HCT116 (cell line): ENCODE data around the gene SEPTIN3. TPM values are rescaled to one million over a fixed set of nuclear protein-coding genes. Genes with fewer than 3 reads are reported as not detected.
A peak's percentile ranks its signal among the peaks of the same experiment; 100 is the strongest.

Source experiments
- ATAC-seq: fragments of 200-7000 bp; cut with Tn5 transposase; 2 replicates; pipeline ENCODE4 v1.9.1; 2020; ENCODE audit warnings: mild to moderate bottlenecking, moderate library complexity
- BruUV-seq: library from RNA; stranded (reverse); fragments of 400-500 nt; replicated peaks from 2 replicates; lab custom pipeline; 2021; lab: Mats Ljungman, UMichigan
- CTCF ChIA-PET: fragments of 300-600 bp; sonication (Branson Sonifier 250); formaldehyde crosslinking; loops from one replicate; lab custom pipeline; 2021; ENCODE audit warnings: antibody characterized with exemption; lab: Charles Lee
- POLR2A ChIA-PET: fragments of 300-600, 350-600 bp; sonication (Branson Sonifier 250); formaldehyde crosslinking; loops from one replicate; lab custom pipeline; 2021; ENCODE audit warnings: antibody characterized with exemption; lab: Charles Lee
- RAD21 ChIA-PET, 2 experiments: fragments of 300-600 bp; sonication (Branson Sonifier 250); formaldehyde crosslinking; loops; one replicate each; lab custom pipeline; 2023; ENCODE audit warnings: low total read pairs in 2 of 2; ENCODE audit not compliant: uncharacterized antibody in 2 of 2, unreplicated experiment in 2 of 2, low non-redundant PET in 1 of 2; lab: Charles Lee
- DNase-seq: peaks from one replicate; pipeline ENCODE4 v3.0.0-alpha.2; 2010; ENCODE audit warnings: low read depth, low spot score
- H2AFZ ChIP-seq: fragments of 200-600 bp; shearing (Covaris generic), sonication (generic); 2 replicates; pipeline ENCODE4 v1.6.1; 2017; ENCODE audit warnings: low read depth, mixed run types, mixed read lengths, antibody characterized with exemption, low read length; ENCODE audit not compliant: poor library complexity, severe bottlenecking
- H3K27ac ChIP-seq: 2 replicates; pipeline ENCODE4 v1.5.1; 2012; ENCODE audit warnings: low read depth, low read length
- H3K27me3 ChIP-seq: fragments of 200-600 bp; sonication (generic); 2 replicates; pipeline ENCODE4 v1.6.1; 2016; ENCODE audit warnings: mixed run types, low read length, mixed read lengths; ENCODE audit not compliant: insufficient read depth
- H3K36me3 ChIP-seq, 2 experiments: fragments of 200-500 bp in 1 of 2; fragments of 200-600 bp in 1 of 2; sonication (Bioruptor generic) in 1 of 2; sonication (generic) in 1 of 2; 2 replicates each; pipeline versions ENCODE4 v1.5.1 to v1.6.1; 2014 to 2016; ENCODE audit warnings: low read length in 2 of 2, inconsistent platforms in 1 of 2, mixed read lengths in 1 of 2, mixed run types in 1 of 2; ENCODE audit not compliant: insufficient read depth in 2 of 2, control insufficient read depth in 1 of 2
- H3K4me1 ChIP-seq, 2 experiments: fragments of 200-600 bp in 1 of 2; sonication (generic) in 1 of 2; 2 replicates each; pipeline versions ENCODE4 v1.5.1 to v1.6.1; 2012 to 2017; ENCODE audit warnings: low read length in 2 of 2, inconsistent platforms in 1 of 2, mild to moderate bottlenecking in 1 of 2, mixed read lengths in 1 of 2, mixed run types in 1 of 2, moderate library complexity in 1 of 2; ENCODE audit not compliant: insufficient read depth in 2 of 2, control insufficient read depth in 1 of 2
- H3K4me2 ChIP-seq: fragments of 200-600 bp; sonication (generic); 2 replicates; pipeline ENCODE4 v1.6.1; 2017; ENCODE audit warnings: mixed run types, low read length, mixed read lengths
- H3K4me3 ChIP-seq, 2 experiments: fragments of 200-600 bp in 1 of 2; sonication (generic) in 1 of 2; replicated peaks in 1 of 2; 2 replicates each; pipeline ENCODE4 v1.5.1; 2011 to 2016; ENCODE audit warnings: low read length in 2 of 2, control low read depth in 1 of 2, low read depth in 1 of 2, mild to moderate bottlenecking in 1 of 2, mixed read lengths in 1 of 2, mixed run types in 1 of 2
- H3K79me2 ChIP-seq: fragments of 200-600 bp; sonication (generic); 2 replicates; pipeline ENCODE4 v1.6.1; 2017; ENCODE audit warnings: mild to moderate bottlenecking, mixed run types, low read length, moderate library complexity, mixed read lengths; ENCODE audit not compliant: insufficient read depth
- H3K9ac ChIP-seq: fragments of 200-600 bp; sonication (generic); 2 replicates; pipeline ENCODE4 v1.6.1; 2016; ENCODE audit warnings: low read length, mixed read lengths
- H3K9me2 ChIP-seq: fragments of 200-600 bp; sonication (generic), shearing (Covaris generic); 2 replicates; pipeline ENCODE4 v1.6.1; 2017; ENCODE audit warnings: mixed run types, mild to moderate bottlenecking, moderate library complexity; ENCODE audit not compliant: insufficient read depth
- H3K9me3 ChIP-seq, 2 experiments: fragments of 200-500 bp in 1 of 2; fragments of 200-600 bp in 1 of 2; sonication (Bioruptor generic) in 1 of 2; sonication (generic) in 1 of 2; 2 replicates each; pipeline ENCODE4 v1.6.1; 2014 to 2017; ENCODE audit warnings: low read length in 2 of 2, mixed read lengths in 2 of 2, inconsistent platforms in 1 of 2, low read depth in 1 of 2, mild to moderate bottlenecking in 1 of 2, mixed run types in 1 of 2, moderate library complexity in 1 of 2; ENCODE audit not compliant: control insufficient read depth in 1 of 2, insufficient read depth in 1 of 2
- H4K20me1 ChIP-seq: fragments of 200-600 bp; sonication (generic), shearing (Covaris generic); 2 replicates; pipeline ENCODE4 v1.6.1; 2017; ENCODE audit warnings: mixed run types, mild to moderate bottlenecking, moderate library complexity; ENCODE audit not compliant: insufficient read depth
- CBX3 ChIP-seq: IDR thresholded peaks from 2 replicates; pipeline ENCODE4 v1.6.1; 2012; ENCODE audit warnings: low read depth
- CEBPB ChIP-seq: IDR thresholded peaks from 2 replicates; pipeline ENCODE4 v1.6.1; 2012; ENCODE audit warnings: low read depth
- EGR1 ChIP-seq: IDR thresholded peaks from 2 replicates; pipeline ENCODE4 v1.6.1; 2012; ENCODE audit warnings: low read depth
- EZH2 ChIP-seq: fragments of 200-600 bp; sonication (generic); IDR thresholded peaks from 2 replicates; pipeline ENCODE4 v1.6.1; 2017; ENCODE audit warnings: antibody characterized with exemption, mixed run types
- EZH2phosphoT487 ChIP-seq: fragments of 200-600 bp; IDR thresholded peaks from 2 replicates; pipeline ENCODE4 v1.6.1; 2018; ENCODE audit warnings: antibody characterized with exemption, borderline replicate concordance
- POLR2A ChIP-seq: IDR thresholded peaks from 2 replicates; pipeline ENCODE4 v1.7.0; 2011; ENCODE audit warnings: borderline replicate concordance; ENCODE audit not compliant: insufficient read depth, insufficient read length; ENCODE audit errors: extremely low read depth
- POLR2AphosphoS5 ChIP-seq: IDR thresholded peaks from 2 replicates; pipeline ENCODE4 v1.6.1; 2011; ENCODE audit warnings: mild to moderate bottlenecking, low read depth, low read length, moderate library complexity
- RAD21 ChIP-seq: IDR thresholded peaks from 2 replicates; pipeline ENCODE4 v1.6.1; 2012; ENCODE audit warnings: low read depth, mild to moderate bottlenecking
- SP1 ChIP-seq: IDR thresholded peaks from 2 replicates; pipeline ENCODE4 v1.6.1; 2012; ENCODE audit warnings: low read depth
- SRF ChIP-seq: IDR thresholded peaks from 2 replicates; pipeline ENCODE4 v1.6.1; 2012; ENCODE audit warnings: low read depth
- YY1 ChIP-seq: IDR thresholded peaks from 2 replicates; pipeline ENCODE4 v1.6.1; 2011; ENCODE audit warnings: low read length, low read depth, moderate library complexity, mild to moderate bottlenecking; ENCODE audit not compliant: insufficient replicate concordance; ENCODE audit errors: extremely low read depth
- ZNF274 ChIP-seq: fragments of 200-500 bp; sonication (Bioruptor generic); IDR thresholded peaks from 2 replicates; pipeline ENCODE4 v1.6.1; 2014; ENCODE audit warnings: mild to moderate bottlenecking, low read depth, low read length, inconsistent platforms
- intact Hi-C: fragments of 100-400 bp; cut with micrococcal nuclease; formaldehyde crosslinking; loops from 2 replicates; pipeline ENCODE4 v1.10.0; 2022
- total RNA-seq: library from RNA; stranded (reverse); gene quantifications from one replicate; pipeline ENCODE4 v1.2.1, GENCODE V29; 2021; ENCODE audit not compliant: unreplicated experiment
- TF ChIP-seq, protein P1 (sequence below): IDR thresholded peaks from 2 replicates; pipeline ENCODE4 v1.6.1; 2011; ENCODE audit warnings: mild to moderate bottlenecking, low read length, moderate library complexity; ENCODE audit not compliant: insufficient replicate concordance; ENCODE audit errors: extremely low read depth
- TF ChIP-seq, protein P2 (sequence below): IDR thresholded peaks from 2 replicates; pipeline ENCODE4 v1.6.1; 2012
- TF ChIP-seq, protein P3 (sequence below), 3 experiments: fragments of 200-600 bp in 1 of 3; sonication (generic) in 1 of 3; IDR thresholded peaks in 2 of 3; conservative IDR thresholded peaks in 1 of 3; 2 replicates each; pipeline ENCODE4 v1.5.1; 2012 to 2017; ENCODE audit warnings: low read depth in 2 of 3, low read length in 2 of 3, antibody characterized with exemption in 1 of 3, borderline replicate concordance in 1 of 3, control low read depth in 1 of 3, mild to moderate bottlenecking in 1 of 3, mixed read lengths in 1 of 3, mixed run types in 1 of 3, moderate library complexity in 1 of 3; ENCODE audit not compliant: insufficient read depth in 1 of 3

SEPTIN3 gene
- total RNA-seq, 1 experiment from 2014 or later = 9.3 TPM

DNA sequence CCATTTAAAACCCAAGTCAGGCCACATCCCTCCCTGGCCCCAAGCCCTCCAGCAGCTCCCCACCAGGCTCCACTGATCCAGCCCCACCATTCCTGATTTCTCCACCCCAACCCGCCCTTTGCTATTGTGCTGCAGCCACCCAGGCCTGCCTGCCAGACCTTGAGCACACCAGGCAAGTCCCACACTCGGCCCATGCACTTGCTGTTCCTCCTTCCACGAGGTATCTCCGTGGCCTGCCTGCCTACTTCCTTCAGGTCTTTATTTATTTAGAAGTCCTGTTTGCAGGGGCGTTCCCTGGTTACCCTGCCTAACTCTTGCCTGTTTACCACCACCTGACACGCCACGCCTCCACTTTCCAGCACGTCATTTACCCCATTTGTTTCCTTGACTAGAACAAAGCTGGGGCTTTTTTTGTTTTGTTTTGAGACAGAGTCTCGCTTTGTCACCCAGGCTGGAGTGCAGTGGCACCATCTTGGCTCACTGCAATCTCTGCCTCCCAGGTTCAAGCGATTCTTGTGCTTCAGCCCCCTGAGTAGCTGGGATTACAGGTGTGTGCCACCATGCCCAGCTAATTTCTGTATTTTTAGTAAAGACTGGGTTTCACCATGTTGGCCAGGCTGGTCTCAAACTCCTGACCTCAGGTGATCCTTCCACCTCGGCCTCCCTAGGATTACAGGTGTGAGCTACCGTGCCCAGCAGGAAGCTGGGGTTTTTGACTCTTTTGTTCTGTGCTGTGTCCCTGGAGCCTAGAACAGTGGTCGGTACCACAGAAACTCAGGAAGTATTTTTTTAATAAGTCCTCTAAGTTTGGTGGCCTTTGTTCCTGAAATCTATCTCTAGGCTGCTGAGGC lies 29.0 kb upstream of the SEPTIN3 start:
- Histone ChIP-seq H3K36me3 (peaks cover 28 to 67% of the 10 kb centered on the region in 2 experiments), H4K20me1 (peaks cover 9% of the 10 kb centered on the region; the same call in 1 of the 2 replicates), H3K27ac (peak overlapping the region; percentile 42; the same call in 1 of the 2 replicates), H3K79me2 (peaks cover 62% of the 10 kb centered on the region), H3K4me2 (no peak overlapping the region), H3K27me3 (no peaks in the 10 kb centered on the region), H3K9me2 (no peaks in the 10 kb centered on the region), H2AFZ (no peak overlapping the region), H3K4me1 (peaks cover 3 to 13% of the 10 kb centered on the region in 2 experiments; a peak in 3 of 4 replicates), H3K4me3 (no peak overlapping the region), H3K9me3 (no peaks in the 10 kb centered on the region), H3K9ac (no peak overlapping the region)
- TF ChIP-seq EZH2 = no peak
- TF ChIP-seq EGR1 = no peak
- no peak for TF ChIP-seq POLR2A
- no peak for TF ChIP-seq EZH2phosphoT487
- TF ChIP-seq SP1 = no peak
- TF ChIP-seq YY1 = no peak
- no peak for TF ChIP-seq ZNF274
- TF ChIP-seq CEBPB = no peak
- no peak for TF ChIP-seq RAD21
- TF ChIP-seq, protein P1, sequence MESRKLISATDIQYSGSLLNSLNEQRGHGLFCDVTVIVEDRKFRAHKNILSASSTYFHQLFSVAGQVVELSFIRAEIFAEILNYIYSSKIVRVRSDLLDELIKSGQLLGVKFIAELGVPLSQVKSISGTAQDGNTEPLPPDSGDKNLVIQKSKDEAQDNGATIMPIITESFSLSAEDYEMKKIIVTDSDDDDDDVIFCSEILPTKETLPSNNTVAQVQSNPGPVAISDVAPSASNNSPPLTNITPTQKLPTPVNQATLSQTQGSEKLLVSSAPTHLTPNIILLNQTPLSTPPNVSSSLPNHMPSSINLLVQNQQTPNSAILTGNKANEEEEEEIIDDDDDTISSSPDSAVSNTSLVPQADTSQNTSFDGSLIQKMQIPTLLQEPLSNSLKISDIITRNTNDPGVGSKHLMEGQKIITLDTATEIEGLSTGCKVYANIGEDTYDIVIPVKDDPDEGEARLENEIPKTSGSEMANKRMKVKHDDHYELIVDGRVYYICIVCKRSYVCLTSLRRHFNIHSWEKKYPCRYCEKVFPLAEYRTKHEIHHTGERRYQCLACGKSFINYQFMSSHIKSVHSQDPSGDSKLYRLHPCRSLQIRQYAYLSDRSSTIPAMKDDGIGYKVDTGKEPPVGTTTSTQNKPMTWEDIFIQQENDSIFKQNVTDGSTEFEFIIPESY = no peak
- TF ChIP-seq, protein P2, sequence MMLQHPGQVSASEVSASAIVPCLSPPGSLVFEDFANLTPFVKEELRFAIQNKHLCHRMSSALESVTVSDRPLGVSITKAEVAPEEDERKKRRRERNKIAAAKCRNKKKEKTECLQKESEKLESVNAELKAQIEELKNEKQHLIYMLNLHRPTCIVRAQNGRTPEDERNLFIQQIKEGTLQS = no peak
- TF ChIP-seq, protein P3, sequence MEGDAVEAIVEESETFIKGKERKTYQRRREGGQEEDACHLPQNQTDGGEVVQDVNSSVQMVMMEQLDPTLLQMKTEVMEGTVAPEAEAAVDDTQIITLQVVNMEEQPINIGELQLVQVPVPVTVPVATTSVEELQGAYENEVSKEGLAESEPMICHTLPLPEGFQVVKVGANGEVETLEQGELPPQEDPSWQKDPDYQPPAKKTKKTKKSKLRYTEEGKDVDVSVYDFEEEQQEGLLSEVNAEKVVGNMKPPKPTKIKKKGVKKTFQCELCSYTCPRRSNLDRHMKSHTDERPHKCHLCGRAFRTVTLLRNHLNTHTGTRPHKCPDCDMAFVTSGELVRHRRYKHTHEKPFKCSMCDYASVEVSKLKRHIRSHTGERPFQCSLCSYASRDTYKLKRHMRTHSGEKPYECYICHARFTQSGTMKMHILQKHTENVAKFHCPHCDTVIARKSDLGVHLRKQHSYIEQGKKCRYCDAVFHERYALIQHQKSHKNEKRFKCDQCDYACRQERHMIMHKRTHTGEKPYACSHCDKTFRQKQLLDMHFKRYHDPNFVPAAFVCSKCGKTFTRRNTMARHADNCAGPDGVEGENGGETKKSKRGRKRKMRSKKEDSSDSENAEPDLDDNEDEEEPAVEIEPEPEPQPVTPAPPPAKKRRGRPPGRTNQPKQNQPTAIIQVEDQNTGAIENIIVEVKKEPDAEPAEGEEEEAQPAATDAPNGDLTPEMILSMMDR (IDR thresholded peaks at IDR 0.05 in 2 of 3, conservative IDR thresholded peaks at IDR 0.05 in 1 of 3; ENCODE audit: borderline replicate concordance in 1 of 3, insufficient read depth in 1 of 3, low read depth in 2 of 3, low read length in 2 of 3) = no peak
- TF ChIP-seq SRF = no peak
- TF ChIP-seq POLR2AphosphoS5 = no peak
- no peak for TF ChIP-seq CBX3
- intact Hi-C loops = no loop called here
- ChIA-PET CTCF (interaction anchor here (1.0 to 3.6 kb wide), 4 partner anchors 107 to 273 kb away, joined by 6 to 62 read pairs (median 10); partner anchors contain the start of gene SREBF2), RAD21 (interaction anchor here in 1 of 2 experiments (1.6 kb wide), 1 partner anchor 243 kb away, joined by 9 read pairs; no protein-coding TSS in a partner anchor), POLR2A (interaction anchor here (0.9 to 1.6 kb wide), 2 partner anchors 15 to 273 kb away, joined by 4 to 6 read pairs; no protein-coding TSS in a partner anchor)
- DNase-seq = no peak
- no peak for ATAC-seq
- BruUV-seq = no TSS peak
